Mucosa of rectum (tissue), 2 donors: ENCODE results near the gene CRYL1.

Experiments
- H3K27ac ChIP-seq, 2 donors: one replicate each; pipeline ENCODE4 v1.7.0; 2013; ENCODE audit warnings: inconsistent platforms in 2 of 2, low read depth in 2 of 2, low read length in 2 of 2
- H3K27me3 ChIP-seq, 2 donors: one replicate each; pipeline ENCODE4 v1.7.0; 2013; ENCODE audit warnings: low read length in 2 of 2; ENCODE audit not compliant: control insufficient read depth in 2 of 2, insufficient read depth in 2 of 2
- H3K36me3 ChIP-seq, 2 donors: one replicate each; pipeline ENCODE4 v1.7.0; 2013; ENCODE audit warnings: low read length in 2 of 2; ENCODE audit not compliant: control insufficient read depth in 2 of 2, insufficient read depth in 2 of 2
- H3K4me1 ChIP-seq, 2 donors: one replicate each; pipeline ENCODE4 v1.7.0; 2013; ENCODE audit warnings: low read length in 2 of 2, mild to moderate bottlenecking in 1 of 2; ENCODE audit not compliant: control insufficient read depth in 2 of 2, insufficient read depth in 2 of 2
- H3K4me3 ChIP-seq, 2 donors: one replicate each; pipeline ENCODE4 v1.7.0; 2013; ENCODE audit warnings: low read length in 2 of 2
- H3K9ac ChIP-seq, 2 donors: one replicate each; pipeline ENCODE4 v1.7.0; 2013; ENCODE audit warnings: low read length in 2 of 2, low read depth in 1 of 2, mild to moderate bottlenecking in 1 of 2
- H3K9me3 ChIP-seq, 2 donors: one replicate each; pipeline ENCODE4 v1.7.0; 2013; ENCODE audit warnings: low read length in 2 of 2; ENCODE audit not compliant: control insufficient read depth in 2 of 2
- donor health status: healthy.
- donor health status: Normal muscosa, but diverticular disease.

Gene CRYL1

GRCh38 chr13:20353973-20354372 lies 171.7 kb downstream of the CRYL1 start:
- Histone ChIP-seq H3K4me1 (no peaks in the 10 kb centered on the region), H3K27ac (no peak overlapping the region), H3K9ac (no peak overlapping the region), H3K27me3 (no peaks in the 10 kb centered on the region), H3K9me3 (no peaks in the 10 kb centered on the region), H3K4me3 (no peak overlapping the region), H3K36me3 (no peaks in the 10 kb centered on the region)
